Activated CD4-positive, alpha-beta T cell treated with anti-CD3 and anti-CD28 coated beads, Interleukin-2, amount 50 U/mL, for 48 hours (primary cell): ENCODE data around the gene TBR1.

Experiments used
- DNase-seq, 2 experiments: peaks; one replicate each; pipeline ENCODE4 v3.0.0-alpha.2; 2020

TBR1 gene

GRCh38 chr2:161415987-161416707 is at the start of gene TBR1:
TSS of gene TBR1 (plus strand) at chr2:161416297. CDS start at chr2:161416411, 114 bp downstream.
- peak in 1 of 2 experiments; percentile 12 for DNase-seq

GRCh38 chr2:161367675-161368074 is 48.4 kb upstream of the TBR1 start:
- DNase-seq, result no peak

GRCh38 chr2:161369311-161369710 is 46.8 kb upstream of the TBR1 start:
- DNase-seq, result no peak

GRCh38 chr2:161370981-161371380 is 45.1 kb upstream of the TBR1 start:
- DNase-seq, result no peak

GRCh38 chr2:161371869-161372268 is 44.2 kb upstream of the TBR1 start:
- no peak for DNase-seq

GRCh38 chr2:161373942-161374341 is 42.2 kb upstream of the TBR1 start:
- no peak for DNase-seq

- no peak for DNase-seq
Measured at GRCh38 chr2:161374446-161374845, 41.7 kb upstream of the TBR1 start.

GRCh38 chr2:161379740-161380139 is 36.4 kb upstream of the TBR1 start:
- DNase-seq, result no peak

GRCh38 chr2:161381546-161381945 is 34.6 kb upstream of the TBR1 start:
- no peak for DNase-seq

- no peak for DNase-seq
Measured at GRCh38 chr2:161382747-161383146, 33.4 kb upstream of the TBR1 start.

GRCh38 chr2:161384864-161385263 is 31.2 kb upstream of the TBR1 start:
- no peak for DNase-seq

GRCh38 chr2:161386228-161386824 is 29.8 kb upstream of the TBR1 start:
- DNase-seq, result no peak

- no peak for DNase-seq
Measured at GRCh38 chr2:161388146-161388779, 27.8 kb upstream of the TBR1 start.

- DNase-seq, result no peak
Measured at GRCh38 chr2:161391737-161392506, 24.2 kb upstream of the TBR1 start.

- no peak for DNase-seq
Measured at GRCh38 chr2:161400076-161400475, 16.0 kb upstream of the TBR1 start.

- no peak for DNase-seq
Measured at GRCh38 chr2:161402297-161402696, 13.8 kb upstream of the TBR1 start.

GRCh38 chr2:161406316-161406715 is 9.8 kb upstream of the TBR1 start:
- DNase-seq, result no peak

GRCh38 chr2:161407597-161407996 is 8.5 kb upstream of the TBR1 start:
- DNase-seq, result no peak

- DNase-seq, result no peak
Measured at GRCh38 chr2:161409308-161409907, 6.7 kb upstream of the TBR1 start.

- no peak for DNase-seq
Measured at GRCh38 chr2:161412346-161412745, 3.8 kb upstream of the TBR1 start.

GRCh38 chr2:161414042-161415033 is 1.8 kb upstream of the TBR1 start:
- DNase-seq, result peak in 1 of 2 experiments; percentile 21
